Activated B cell treated with CpG ODN at 0.5 μM for 24 hours (primary cell): Measurements from ENCODE around the gene MANSC1. TPM values are rescaled to one million over a fixed set of nuclear protein-coding genes. Genes with fewer than 3 reads are reported as not detected.

Experiments
- ATAC-seq: fragments of 200-7000 bp; cut with Tn5 transposase; one replicate; pipeline ENCODE4 v1.10.0; 2021; ENCODE audit warnings: low read depth, mild to moderate bottlenecking, moderate library complexity
- CTCF ChIA-PET: fragments of 350-600 bp; sonication (Branson Sonifier 250); formaldehyde crosslinking; loops from one replicate; lab custom pipeline; 2021; ENCODE audit warnings: antibody characterized with exemption; lab: Charles Lee
- POLR2A ChIA-PET: fragments of 350-600 bp; sonication (Branson Sonifier 250); formaldehyde crosslinking; loops from one replicate; lab custom pipeline; 2021; ENCODE audit warnings: antibody characterized with exemption; lab: Charles Lee
- DNase-seq: peaks from one replicate; pipeline ENCODE4 v3.0.0; 2022
- H3K27ac Mint-ChIP-seq: one replicate; pipeline ENCODE4 v1.8.0; 2020; ENCODE audit warnings: mixed read lengths
- H3K27me3 Mint-ChIP-seq: one replicate; pipeline ENCODE4 v1.8.0; 2021; ENCODE audit warnings: mixed read lengths
- H3K36me3 Mint-ChIP-seq: one replicate; pipeline ENCODE4 v1.8.0; 2021; ENCODE audit warnings: low read depth, mixed read lengths
- H3K4me1 Mint-ChIP-seq: one replicate; pipeline ENCODE4 v1.8.0; 2021; ENCODE audit warnings: mixed read lengths
- H3K4me3 Mint-ChIP-seq: one replicate; pipeline ENCODE4 v1.8.0; 2020; ENCODE audit warnings: mild to moderate bottlenecking, mixed read lengths
- H3K9me3 Mint-ChIP-seq: one replicate; pipeline ENCODE4 v1.8.0; 2020; ENCODE audit warnings: mixed read lengths
- intact Hi-C: fragments of 100-400 bp; cut with micrococcal nuclease; formaldehyde crosslinking; loops from one replicate; pipeline ENCODE4 v1.15.1; 2024
- total RNA-seq: library from RNA; stranded (reverse); gene quantifications from 2 replicates; pipeline ENCODE4 v1.2.3, GENCODE V29; 2022
- TF ChIP-seq, protein P1 (sequence below): fragments of 200-600 bp; IDR thresholded peaks from one replicate; pipeline ENCODE4 v1.8.0; 2022; ENCODE audit warnings: antibody characterized with exemption, mild to moderate bottlenecking

The MANSC1 gene
- total RNA-seq, 1 donor from 2014 or later = 0.86 TPM

DNA sequence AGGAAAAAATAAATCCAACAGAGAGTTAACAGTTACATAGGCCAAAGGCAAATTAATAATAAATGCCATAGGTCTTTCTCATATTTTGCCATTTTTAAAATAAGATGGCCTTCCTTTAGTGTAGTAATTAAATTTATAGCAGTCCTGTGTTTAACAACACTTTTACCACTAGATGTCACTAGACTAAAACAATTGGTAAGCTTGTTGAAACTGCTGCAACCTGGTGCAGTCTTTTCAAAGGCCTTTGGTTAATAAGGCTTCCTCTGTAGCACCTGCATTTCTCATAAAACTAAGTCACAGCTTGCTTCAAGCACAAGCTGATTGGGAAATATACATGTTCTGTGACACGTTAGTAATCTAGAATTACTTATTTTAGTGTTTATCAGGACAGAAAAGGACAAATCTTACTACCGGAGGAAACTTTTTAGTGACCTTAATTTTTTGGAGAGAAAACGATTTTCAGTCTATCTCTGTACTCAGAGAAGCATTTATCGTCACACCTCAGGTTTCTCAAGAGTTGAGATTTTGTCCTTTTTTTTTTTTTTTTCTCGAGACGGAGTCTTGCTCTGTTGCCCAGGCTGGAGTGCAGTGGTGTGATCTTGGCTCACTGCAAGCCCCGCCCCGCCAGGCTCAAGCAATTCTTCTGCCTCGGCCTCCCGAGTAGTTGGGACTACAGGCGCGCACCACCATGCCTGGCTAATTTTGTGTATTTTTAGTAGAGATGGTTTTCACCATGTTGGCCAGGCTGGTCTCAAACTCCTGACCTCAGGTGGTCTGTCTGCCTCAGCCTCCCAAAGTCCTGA is 26.8 kb upstream of the MANSC1 start:
- no peak overlapping the region for H3K4me3 Mint-ChIP-seq
- no peaks in the 10 kb centered on the region for H3K27me3 Mint-ChIP-seq
- CTCF ChIA-PET = interaction anchor here (0.6 to 6.9 kb wide), 21 partner anchors 9 to 835 kb away, joined by 3 to 148 read pairs (median 4); partner anchors contain the start of genes BORCS5, CREBL2, DUSP16 and MANSC1
- peak; percentile 83 for ATAC-seq
- POLR2A ChIA-PET = interaction anchor here (0.6 to 3.5 kb wide), 9 partner anchors 10 to 793 kb away, joined by 3 to 25 read pairs (median 4); partner anchors contain the start of genes BORCS5 and CDKN1B
- DNase-seq = no peak
- no peak overlapping the region for H3K27ac Mint-ChIP-seq
- peaks cover 19% of the 10 kb centered on the region for H3K4me1 Mint-ChIP-seq
- TF ChIP-seq, protein P1, sequence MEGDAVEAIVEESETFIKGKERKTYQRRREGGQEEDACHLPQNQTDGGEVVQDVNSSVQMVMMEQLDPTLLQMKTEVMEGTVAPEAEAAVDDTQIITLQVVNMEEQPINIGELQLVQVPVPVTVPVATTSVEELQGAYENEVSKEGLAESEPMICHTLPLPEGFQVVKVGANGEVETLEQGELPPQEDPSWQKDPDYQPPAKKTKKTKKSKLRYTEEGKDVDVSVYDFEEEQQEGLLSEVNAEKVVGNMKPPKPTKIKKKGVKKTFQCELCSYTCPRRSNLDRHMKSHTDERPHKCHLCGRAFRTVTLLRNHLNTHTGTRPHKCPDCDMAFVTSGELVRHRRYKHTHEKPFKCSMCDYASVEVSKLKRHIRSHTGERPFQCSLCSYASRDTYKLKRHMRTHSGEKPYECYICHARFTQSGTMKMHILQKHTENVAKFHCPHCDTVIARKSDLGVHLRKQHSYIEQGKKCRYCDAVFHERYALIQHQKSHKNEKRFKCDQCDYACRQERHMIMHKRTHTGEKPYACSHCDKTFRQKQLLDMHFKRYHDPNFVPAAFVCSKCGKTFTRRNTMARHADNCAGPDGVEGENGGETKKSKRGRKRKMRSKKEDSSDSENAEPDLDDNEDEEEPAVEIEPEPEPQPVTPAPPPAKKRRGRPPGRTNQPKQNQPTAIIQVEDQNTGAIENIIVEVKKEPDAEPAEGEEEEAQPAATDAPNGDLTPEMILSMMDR = no peak
- no peaks in the 10 kb centered on the region for H3K9me3 Mint-ChIP-seq
- H3K36me3 Mint-ChIP-seq = peaks cover 22% of the 10 kb centered on the region
- intact Hi-C loops = loop anchor here (1.0 to 5.0 kb wide), 9 partner anchors 20 to 835 kb away; partner anchors contain the start of genes BORCS5, DDX47 and GPR19

DNA sequence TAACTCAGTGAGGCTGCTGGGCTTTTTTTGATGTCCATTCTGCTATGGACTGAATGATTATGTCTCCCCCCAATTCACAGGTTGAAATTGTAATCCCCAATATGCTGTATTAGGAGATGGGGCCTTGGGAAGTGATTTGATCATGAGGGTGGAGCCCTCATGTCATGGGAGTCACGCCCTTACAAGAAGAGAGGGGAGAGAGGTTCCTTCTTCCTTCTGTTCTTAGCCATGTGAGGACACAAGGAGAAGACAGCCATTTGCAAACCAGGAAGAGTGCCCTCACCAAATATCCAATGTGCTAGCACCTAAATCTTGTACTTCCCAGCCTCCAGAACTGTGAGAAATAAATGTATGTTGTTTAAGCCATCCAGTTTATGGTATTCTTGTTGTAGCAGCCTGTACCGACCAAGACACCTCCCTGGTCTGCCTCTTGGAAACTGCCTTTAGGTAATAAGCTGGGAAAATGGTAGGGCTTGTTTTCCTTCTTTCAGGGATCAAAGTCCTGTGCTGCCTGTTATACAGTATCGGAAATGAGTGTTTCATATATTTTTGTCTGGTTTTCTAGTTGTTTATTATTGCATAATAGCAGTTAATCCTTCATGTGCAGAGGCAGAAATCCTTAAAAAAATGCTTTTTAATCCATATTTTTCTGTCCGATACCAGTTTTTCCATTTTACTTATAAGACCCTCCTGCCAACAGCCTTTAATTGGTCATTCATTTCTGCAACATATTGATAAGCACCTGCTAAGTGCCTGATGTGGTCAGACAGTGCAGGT is 23.1 kb upstream of the MANSC1 start:
- no peak overlapping the region for H3K27ac Mint-ChIP-seq
- ChIA-PET CTCF (no interaction called here), POLR2A (no interaction called here)

DNA sequence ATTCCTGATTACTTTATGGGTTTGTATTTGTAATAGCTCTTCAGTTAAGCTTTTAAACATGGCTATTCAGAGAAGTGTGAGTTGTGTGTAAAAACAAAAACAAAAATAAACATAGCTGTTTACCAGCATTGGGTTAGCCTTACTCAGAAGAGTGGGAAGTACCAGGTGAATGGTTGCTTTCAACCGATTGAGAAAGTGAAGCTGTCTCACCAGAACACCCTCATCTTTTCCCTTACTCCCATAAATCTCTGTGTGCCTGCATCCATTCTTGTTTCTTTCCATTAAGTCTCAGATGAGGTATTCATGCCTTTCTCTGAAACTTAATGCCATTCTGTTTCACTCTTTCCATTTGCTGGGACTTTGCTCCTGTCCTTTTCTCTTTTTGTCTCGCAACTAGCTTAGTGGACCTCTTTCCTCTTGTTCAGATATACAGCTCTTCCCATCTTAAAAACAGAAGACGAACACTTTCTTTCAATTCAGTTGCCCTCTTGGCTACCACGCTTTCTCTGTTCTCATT is 17.5 kb upstream of the MANSC1 start:
- intact Hi-C loops = no loop called here
- H3K4me1 Mint-ChIP-seq = no peaks in the 10 kb centered on the region
- H3K4me3 Mint-ChIP-seq = no peak overlapping the region

More for the DNA sequence above, 23.1 kb upstream of the MANSC1 start:
- ATAC-seq (no peak), DNase-seq (no peak)
- no peaks in the 10 kb centered on the region for H3K27me3 Mint-ChIP-seq
- TF ChIP-seq, protein P1 = no peak
- H3K9me3 Mint-ChIP-seq = no peaks in the 10 kb centered on the region
- no peak overlapping the region for H3K4me3 Mint-ChIP-seq
- intact Hi-C loops = no loop called here
- H3K36me3 Mint-ChIP-seq = peaks cover 43% of the 10 kb centered on the region
- no peaks in the 10 kb centered on the region for H3K4me1 Mint-ChIP-seq

DNA sequence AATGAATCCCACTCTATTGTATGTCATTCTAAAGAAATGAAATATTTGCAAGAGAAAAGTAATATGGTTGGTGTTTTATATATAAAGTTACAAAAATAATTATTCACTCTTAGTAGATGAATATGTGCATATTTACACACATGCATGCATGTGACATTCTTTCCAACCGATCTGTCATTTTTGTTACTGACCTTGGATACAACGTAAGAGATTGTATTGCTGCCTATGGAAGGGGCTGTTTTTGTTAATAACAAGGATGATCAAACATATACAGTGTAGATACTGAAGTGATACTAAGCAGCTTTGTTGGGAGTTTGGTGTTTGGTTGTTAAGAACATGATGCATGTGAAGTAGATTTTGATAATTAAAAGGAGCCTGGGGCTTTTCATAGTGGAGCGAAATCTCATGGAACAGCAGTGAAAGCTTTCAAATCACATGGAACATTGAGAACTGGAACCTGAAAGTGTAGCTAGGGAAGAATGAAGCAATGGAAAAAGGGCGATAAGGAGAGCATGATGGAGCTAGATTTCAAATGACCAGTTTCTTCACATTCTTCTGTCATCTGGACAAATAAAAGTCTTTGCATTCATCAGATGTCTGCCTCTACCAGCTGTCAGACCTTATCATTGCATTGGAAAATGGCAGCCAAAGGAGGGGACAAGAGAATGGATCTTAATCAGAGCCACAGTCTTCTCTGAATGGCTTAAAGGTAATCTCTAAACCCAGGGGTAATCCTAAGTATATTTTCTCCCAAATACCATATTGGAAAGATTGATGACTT is 16.8 kb upstream of the MANSC1 start:
- intact Hi-C loops = no loop called here
- Mint-ChIP-seq H3K27ac (no peak overlapping the region), H3K4me3 (no peak overlapping the region), H3K27me3 (no peaks in the 10 kb centered on the region), H3K9me3 (no peaks in the 10 kb centered on the region), H3K4me1 (no peaks in the 10 kb centered on the region), H3K36me3 (peaks cover 52% of the 10 kb centered on the region)
- no peak for DNase-seq
- POLR2A ChIA-PET = interaction anchor here (0.7 to 2.6 kb wide), 2 partner anchors 9 to 10 kb away, joined by 3 to 16 read pairs; partner anchors contain the start of gene BORCS5
- CTCF ChIA-PET = interaction anchor here (1.7 to 1.9 kb wide), 2 partner anchors 10 to 370 kb away, joined by 7 to 9 read pairs; no protein-coding TSS in a partner anchor
- ATAC-seq = no peak
- TF ChIP-seq, protein P1 = no peak

More for the DNA sequence above, 17.5 kb upstream of the MANSC1 start:
- ChIA-PET POLR2A (interaction anchor here (0.7 to 2.6 kb wide), 2 partner anchors 9 to 10 kb away, joined by 3 to 16 read pairs; partner anchors contain the start of gene BORCS5), CTCF (interaction anchor here (0.6 to 1.9 kb wide), 3 partner anchors 9 to 484 kb away, joined by 3 to 9 read pairs (median 7); no protein-coding TSS in a partner anchor)
- TF ChIP-seq, protein P1 = no peak
- Mint-ChIP-seq H3K27ac (no peak overlapping the region), H3K27me3 (no peaks in the 10 kb centered on the region), H3K9me3 (no peaks in the 10 kb centered on the region), H3K36me3 (peaks cover 51% of the 10 kb centered on the region)
- DNase-seq (no peak), ATAC-seq (no peak)
